Esophagus (tissue), 2 donors: Measurements from ENCODE around the gene SH3TC1. TPM values are rescaled to one million over a fixed set of nuclear protein-coding genes. Genes with fewer than 3 reads are reported as not detected.

Experiments
- H3K27ac ChIP-seq, 2 donors: one replicate each; pipeline ENCODE4 v1.5.1; 2013; ENCODE audit warnings: low read depth in 2 of 2, mild to moderate bottlenecking in 2 of 2, inconsistent platforms in 1 of 2, low read length in 1 of 2, moderate library complexity in 1 of 2
- H3K27me3 ChIP-seq, 2 donors: one replicate each; pipeline ENCODE4 v1.6.1; 2013; ENCODE audit warnings: low read length in 2 of 2, control low read depth in 1 of 2, mild to moderate bottlenecking in 1 of 2; ENCODE audit not compliant: insufficient read depth in 2 of 2, control insufficient read depth in 1 of 2
- H3K36me3 ChIP-seq, 2 donors: one replicate each; pipeline ENCODE4 v1.6.1; 2013; ENCODE audit warnings: low read length in 1 of 2; ENCODE audit not compliant: control insufficient read depth in 2 of 2, insufficient read depth in 2 of 2
- H3K4me1 ChIP-seq, 2 donors: one replicate each; pipeline ENCODE4 v1.6.1; 2013; ENCODE audit warnings: low read length in 1 of 2; ENCODE audit not compliant: control insufficient read depth in 2 of 2, insufficient read depth in 2 of 2
- H3K4me3 ChIP-seq, 2 donors: one replicate each; pipeline ENCODE4 v1.5.1; 2013; ENCODE audit warnings: low read length in 2 of 2, mild to moderate bottlenecking in 2 of 2, low read depth in 1 of 2, moderate library complexity in 1 of 2
- H3K9me3 ChIP-seq, 2 donors: one replicate each; pipeline ENCODE4 v1.6.1; 2013; ENCODE audit warnings: mild to moderate bottlenecking in 2 of 2, low read depth in 1 of 2, low read length in 1 of 2, moderate library complexity in 1 of 2; ENCODE audit not compliant: control insufficient read depth in 2 of 2, insufficient read depth in 1 of 2
- WGBS, 2 donors: extraction: QIAGEN DNeasy Blood & Tissue Kit; methylation state at CpG; one replicate each; pipeline ENCODE4 v1.1.7; 2013; 5-methylcytosine and 5-hydroxymethylcytosine counted together
- polyA plus RNA-seq, 2 donors: library from polyadenylated mRNA; stranded (reverse); fragments of 200-250 nt; gene quantifications; one replicate each; pipeline ENCODE4 v1.2.3, GENCODE V29; 2013
- donor health status: healthy with polysubstance abuse.
- donor health status: Bipolar disorder and iron deficiency.

The SH3TC1 gene
- polyA plus RNA-seq, 2 donors: 18.0 to 19.2 TPM

GRCh38 chr4:8231551-8232049 lies 32.5 kb downstream of the SH3TC1 start:
- Histone ChIP-seq H3K27me3 (no peaks in the 10 kb centered on the region), H3K4me3 (no peak overlapping the region), H3K27ac (no peak overlapping the region), H3K4me1 (peaks cover 5 to 18% of the 10 kb centered on the region in 2 donors), H3K36me3 (peaks cover 3 to 52% of the 10 kb centered on the region in 2 donors), H3K9me3 (no peaks in the 10 kb centered on the region)
- 91 to 96% methylated on average over 20 to 21 of the region's 21 CpGs for WGBS, 2 donors

- H3K27me3 ChIP-seq: no peaks in the 10 kb centered on the region
- 96% methylated on average over 11 of the region's 11 CpGs for WGBS, 2 donors
- no peaks in the 10 kb centered on the region for H3K9me3 ChIP-seq
- H3K27ac ChIP-seq: no peak overlapping the region
- no peak overlapping the region for H3K4me3 ChIP-seq
- H3K36me3 ChIP-seq: peaks cover 3 to 51% of the 10 kb centered on the region in 2 donors
- peaks cover 5 to 14% of the 10 kb centered on the region in 2 donors for H3K4me1 ChIP-seq
Measured at GRCh38 chr4:8232748-8233147, 33.7 kb downstream of the SH3TC1 start.

GRCh38 chr4:8233672-8234484 lies 34.8 kb downstream of the SH3TC1 start:
- H3K27ac ChIP-seq: no peak overlapping the region
- H3K27me3 ChIP-seq: no peaks in the 10 kb centered on the region
- no peak overlapping the region for H3K4me3 ChIP-seq
- H3K36me3 ChIP-seq: peaks cover 3 to 49% of the 10 kb centered on the region in 2 donors
- H3K4me1 ChIP-seq: peaks cover 2 to 3% of the 10 kb centered on the region in 2 donors
- WGBS, 2 donors: 91 to 94% methylated on average over 4 of the region's 4 CpGs
- H3K9me3 ChIP-seq: no peaks in the 10 kb centered on the region

GRCh38 chr4:8234715-8235114 lies 35.6 kb downstream of the SH3TC1 start:
- H3K4me1 ChIP-seq: peaks cover 0 to 2% of the 10 kb centered on the region in 2 donors
- H3K27ac ChIP-seq: no peak overlapping the region
- H3K9me3 ChIP-seq: no peaks in the 10 kb centered on the region
- H3K36me3 ChIP-seq: peaks cover 3 to 55% of the 10 kb centered on the region in 2 donors
- WGBS, 2 donors: 81 to 97% methylated on average over 1 of the region's 1 CpG
- H3K4me3 ChIP-seq: no peak overlapping the region
- no peaks in the 10 kb centered on the region for H3K27me3 ChIP-seq

GRCh38 chr4:8235224-8235623 lies 36.1 kb downstream of the SH3TC1 start:
- peaks cover 3 to 55% of the 10 kb centered on the region in 2 donors for H3K36me3 ChIP-seq

GRCh38 chr4:8235686-8236085 lies 36.6 kb downstream of the SH3TC1 start:
- H3K9me3 ChIP-seq: no peaks in the 10 kb centered on the region
- no peaks in the 10 kb centered on the region for H3K27me3 ChIP-seq
- H3K27ac ChIP-seq: no peak overlapping the region
- H3K4me3 ChIP-seq: no peak overlapping the region
- 93 to 94% methylated on average over 12 of the region's 12 CpGs for WGBS, 2 donors
- peaks cover 0 to 2% of the 10 kb centered on the region in 2 donors for H3K4me1 ChIP-seq
- H3K36me3 ChIP-seq: peaks cover 3 to 55% of the 10 kb centered on the region in 2 donors

More at GRCh38 chr4:8235224-8235623, 36.1 kb downstream of the SH3TC1 start:
- Histone ChIP-seq H3K27me3 (no peaks in the 10 kb centered on the region), H3K4me1 (peaks cover 0 to 2% of the 10 kb centered on the region in 2 donors), H3K9me3 (no peaks in the 10 kb centered on the region), H3K4me3 (no peak overlapping the region), H3K27ac (no peak overlapping the region)
- 76 to 85% methylated on average over 13 of the region's 13 CpGs for WGBS, 2 donors

- H3K36me3 ChIP-seq: peaks cover 3 to 57% of the 10 kb centered on the region in 2 donors
- H3K27me3 ChIP-seq: no peaks in the 10 kb centered on the region
- H3K4me1 ChIP-seq: peaks cover 0 to 2% of the 10 kb centered on the region in 2 donors
- no peaks in the 10 kb centered on the region for H3K9me3 ChIP-seq
- H3K4me3 ChIP-seq: no peak overlapping the region
- no peak overlapping the region for H3K27ac ChIP-seq
- WGBS, 2 donors: 83 to 88% methylated on average over 24 of the region's 24 CpGs
Measured at GRCh38 chr4:8236106-8236919, 37.2 kb downstream of the SH3TC1 start.

GRCh38 chr4:8236920-8237195 lies 37.8 kb downstream of the SH3TC1 start:
- 90 to 92% methylated on average over 9 of the region's 9 CpGs for WGBS, 2 donors
- Histone ChIP-seq H3K4me1 (peaks cover 0 to 2% of the 10 kb centered on the region in 2 donors), H3K27me3 (no peaks in the 10 kb centered on the region), H3K27ac (no peak overlapping the region), H3K4me3 (no peak overlapping the region), H3K9me3 (no peaks in the 10 kb centered on the region), H3K36me3 (peaks cover under 1 to 57% of the 10 kb centered on the region in 2 donors)

GRCh38 chr4:8237256-8237989 lies 38.3 kb downstream of the SH3TC1 start:
- Histone ChIP-seq H3K36me3 (peaks cover 0 to 57% of the 10 kb centered on the region in 2 donors), H3K4me1 (peaks cover 0 to 4% of the 10 kb centered on the region in 2 donors), H3K9me3 (no peaks in the 10 kb centered on the region), H3K4me3 (no peak overlapping the region), H3K27ac (no peak overlapping the region), H3K27me3 (no peaks in the 10 kb centered on the region)
- 93 to 95% methylated on average over 29 of the region's 29 CpGs for WGBS, 2 donors
